GM19043 (cell line): Measurements from ENCODE around the gene SORBS1.

Experiments
- ATAC-seq: cut with Tn5 transposase; IDR thresholded peaks from one replicate; pipeline ENCODE4 v1.9.1; 2021; ENCODE audit warnings: low read depth; ENCODE audit not compliant: unreplicated experiment

SORBS1 gene

GRCh38 chr10:95305606-95306317 lies 255.4 kb downstream of the SORBS1 start:
- ATAC-seq, result no peak

- no peak for ATAC-seq
Measured at GRCh38 chr10:95304976-95305375, 256.2 kb downstream of the SORBS1 start.

- ATAC-seq, result no peak
Measured at GRCh38 chr10:95304463-95304862, 256.7 kb downstream of the SORBS1 start.

GRCh38 chr10:95303950-95304349 lies 257.2 kb downstream of the SORBS1 start:
- ATAC-seq, result no peak

- ATAC-seq, result no peak
Measured at GRCh38 chr10:95303535-95303934, 257.6 kb downstream of the SORBS1 start.

GRCh38 chr10:95300022-95300539 lies 261.1 kb downstream of the SORBS1 start:
- no peak for ATAC-seq

GRCh38 chr10:95297402-95297801 lies 263.8 kb downstream of the SORBS1 start:
- peak; percentile 39 for ATAC-seq

GRCh38 chr10:95296764-95297163 lies 264.4 kb downstream of the SORBS1 start:
- ATAC-seq, result no peak

GRCh38 chr10:95295031-95295755 lies 266.0 kb downstream of the SORBS1 start:
- ATAC-seq, result peak; percentile 68

- ATAC-seq, result no peak
Measured at GRCh38 chr10:95293631-95294030, 267.5 kb downstream of the SORBS1 start.

GRCh38 chr10:95291365-95292039 lies 269.7 kb downstream of the SORBS1 start:
- ATAC-seq, result no peak

- peak; percentile 30 for ATAC-seq
Measured at GRCh38 chr10:95290461-95291364, 270.5 kb downstream of the SORBS1 start, which contains the start of gene PDLIM1. PDLIM1 (minus strand) TSS chr10:95291003; CDS start chr10:95290915, 88 bp downstream.

- ATAC-seq, result no peak
Measured at GRCh38 chr10:95289921-95290421, 271.2 kb downstream of the SORBS1 start.

GRCh38 chr10:95289003-95289920 lies 271.9 kb downstream of the SORBS1 start:
- ATAC-seq, result no peak

GRCh38 chr10:95288303-95288702 lies 272.9 kb downstream of the SORBS1 start:
- no peak for ATAC-seq

GRCh38 chr10:95287281-95287680 lies 273.9 kb downstream of the SORBS1 start:
- no peak for ATAC-seq

GRCh38 chr10:95286707-95287106 lies 274.5 kb downstream of the SORBS1 start:
- ATAC-seq, result no peak

- no peak for ATAC-seq
Measured at GRCh38 chr10:95285556-95285955, 275.6 kb downstream of the SORBS1 start.

GRCh38 chr10:95284807-95285206 lies 276.4 kb downstream of the SORBS1 start:
- ATAC-seq, result peak; percentile 50
